UCSD-AML1 (cell line): ENCODE results near the gene GNPTAB.
"Not testable (repeated sequence)": the region's sequence is repeated elsewhere in the genome, so short reads cannot be mapped to it uniquely, and the experiment has no call there.

Experiments used
- DNase-seq: peaks from one replicate; lab custom pipeline; 2025; ENCODE audit not compliant: unreplicated experiment; lab: John Stamatoyannopoulos, UW

The GNPTAB gene

GRCh38 chr12:101830367-101831325, at the start of gene GNPTAB:
Gene GNPTAB, minus strand, starts transcription at chr12:101830959. Its CDS starts 284 bp downstream, at chr12:101830675.
- peak; percentile 96 for DNase-seq

- DNase-seq: peak; percentile 40
These were observed 47.6 kb upstream of the GNPTAB start for GRCh38 chr12:101878243-101878821.

- DNase-seq: peak; percentile 60
These were observed 47.1 kb upstream of the GNPTAB start for GRCh38 chr12:101877806-101878242.

- peak; percentile 88 for DNase-seq
These were observed 46.4 kb upstream of the GNPTAB start, which contains the start of gene DRAM1 for GRCh38 chr12:101876861-101877805. Gene DRAM1, plus strand, starts transcription at chr12:101877580. Its CDS starts 210 bp downstream, at chr12:101877790.

GRCh38 chr12:101876322-101876860, 45.6 kb upstream of the GNPTAB start:
- DNase-seq: peak; percentile 29

- DNase-seq: no peak
These were observed 44.4 kb upstream of the GNPTAB start for GRCh38 chr12:101875162-101875561.

GRCh38 chr12:101870925-101871324, 40.2 kb upstream of the GNPTAB start:
- DNase-seq: no peak

GRCh38 chr12:101867619-101868018, 36.9 kb upstream of the GNPTAB start:
- DNase-seq: not testable (repeated sequence)

GRCh38 chr12:101866615-101867373, 36.0 kb upstream of the GNPTAB start:
- no peak for DNase-seq

GRCh38 chr12:101863981-101864380, 33.2 kb upstream of the GNPTAB start:
- no peak for DNase-seq

- no peak for DNase-seq
These were observed 31.5 kb upstream of the GNPTAB start for GRCh38 chr12:101862245-101862644.

- DNase-seq: not testable (repeated sequence)
These were observed 30.9 kb upstream of the GNPTAB start for GRCh38 chr12:101861688-101862087.

GRCh38 chr12:101859664-101860607, 29.2 kb upstream of the GNPTAB start:
- DNase-seq: no peak

GRCh38 chr12:101858361-101858760, 27.6 kb upstream of the GNPTAB start:
- no peak for DNase-seq

- no peak for DNase-seq
These were observed 26.3 kb upstream of the GNPTAB start for GRCh38 chr12:101857043-101857558.

GRCh38 chr12:101856614-101857013, 25.9 kb upstream of the GNPTAB start:
- DNase-seq: not testable (repeated sequence)

GRCh38 chr12:101855976-101856375, 25.2 kb upstream of the GNPTAB start:
- DNase-seq: peak; percentile 10

- DNase-seq: peak; percentile 65
These were observed 24.7 kb upstream of the GNPTAB start for GRCh38 chr12:101855364-101855884.
